Stimulated activated CD4-positive, alpha-beta T cell treated with anti-CD3 and anti-CD28 coated beads, TNF-alpha, amount 100 ng/mL, for 4 hours (primary cell): Measurements from ENCODE around the gene PLD1.
"Not testable (repeated sequence)": the region's sequence is repeated elsewhere in the genome, so short reads cannot be mapped to it uniquely, and the experiment has no call there.

Experiments used
- DNase-seq, 3 experiments: peaks; one replicate each; pipeline ENCODE4 v3.0.0-alpha.2; 2020; ENCODE audit warnings: low read depth in 3 of 3

PLD1 gene

GRCh38 chr3:171562459-171562858, 247.8 kb downstream of the PLD1 start:
- not testable (repeated sequence) for DNase-seq

GRCh38 chr3:171561596-171562323, 248.5 kb downstream of the PLD1 start:
- DNase-seq = no peak

GRCh38 chr3:171559586-171559985, 250.7 kb downstream of the PLD1 start:
- DNase-seq = no peak

- DNase-seq = no peak
These were observed 252.0 kb downstream of the PLD1 start for GRCh38 chr3:171558188-171558696.

GRCh38 chr3:171557173-171557572, 253.1 kb downstream of the PLD1 start:
- no peak for DNase-seq

GRCh38 chr3:171556574-171557145, 253.6 kb downstream of the PLD1 start:
- DNase-seq = no peak

GRCh38 chr3:171556148-171556547, 254.1 kb downstream of the PLD1 start:
- DNase-seq = no peak

- DNase-seq = no peak
These were observed 257.2 kb downstream of the PLD1 start for GRCh38 chr3:171553086-171553485.

- no peak for DNase-seq
These were observed 257.8 kb downstream of the PLD1 start for GRCh38 chr3:171552531-171552930.

- DNase-seq = no peak
These were observed 259.0 kb downstream of the PLD1 start for GRCh38 chr3:171551296-171551695.
